Activated B cell treated with CpG ODN at 0.5 μM for 24 hours (primary cell): ENCODE data around the gene ZNF597. TPM values are rescaled to one million over a fixed set of nuclear protein-coding genes. Genes with fewer than 3 reads are reported as not detected.

Source experiments
- ATAC-seq: fragments of 200-7000 bp; cut with Tn5 transposase; one replicate; pipeline ENCODE4 v1.10.0; 2021; ENCODE audit warnings: low read depth, mild to moderate bottlenecking, moderate library complexity
- CTCF ChIA-PET: fragments of 350-600 bp; sonication (Branson Sonifier 250); formaldehyde crosslinking; loops from one replicate; lab custom pipeline; 2021; ENCODE audit warnings: antibody characterized with exemption; lab: Charles Lee
- POLR2A ChIA-PET: fragments of 350-600 bp; sonication (Branson Sonifier 250); formaldehyde crosslinking; loops from one replicate; lab custom pipeline; 2021; ENCODE audit warnings: antibody characterized with exemption; lab: Charles Lee
- DNase-seq: peaks from one replicate; pipeline ENCODE4 v3.0.0; 2022
- H3K27ac Mint-ChIP-seq: one replicate; pipeline ENCODE4 v1.8.0; 2020; ENCODE audit warnings: mixed read lengths
- H3K27me3 Mint-ChIP-seq: one replicate; pipeline ENCODE4 v1.8.0; 2021; ENCODE audit warnings: mixed read lengths
- H3K36me3 Mint-ChIP-seq: one replicate; pipeline ENCODE4 v1.8.0; 2021; ENCODE audit warnings: low read depth, mixed read lengths
- H3K4me1 Mint-ChIP-seq: one replicate; pipeline ENCODE4 v1.8.0; 2021; ENCODE audit warnings: mixed read lengths
- H3K4me3 Mint-ChIP-seq: one replicate; pipeline ENCODE4 v1.8.0; 2020; ENCODE audit warnings: mild to moderate bottlenecking, mixed read lengths
- H3K9me3 Mint-ChIP-seq: one replicate; pipeline ENCODE4 v1.8.0; 2020; ENCODE audit warnings: mixed read lengths
- CTCF ChIP-seq: fragments of 200-600 bp; IDR thresholded peaks from one replicate; pipeline ENCODE4 v1.8.0; 2022; ENCODE audit warnings: antibody characterized with exemption, mild to moderate bottlenecking
- intact Hi-C: fragments of 100-400 bp; cut with micrococcal nuclease; formaldehyde crosslinking; loops from one replicate; pipeline ENCODE4 v1.15.1; 2024
- total RNA-seq: library from RNA; stranded (reverse); gene quantifications from 2 replicates; pipeline ENCODE4 v1.2.3, GENCODE V29; 2022

ZNF597 gene
- total RNA-seq, 1 donor from 2014 or later, result 4.2 TPM

- H3K4me3 Mint-ChIP-seq, result no peak overlapping the region
These were observed 41.2 kb upstream of the ZNF597 start for GRCh38 chr16:3484318-3485096.

GRCh38 chr16:3482659-3483241 is 39.4 kb upstream of the ZNF597 start:
- ChIA-PET CTCF (no interaction called here), POLR2A (no interaction called here)
- H3K36me3 Mint-ChIP-seq, result peaks cover 81% of the 10 kb centered on the region

More at GRCh38 chr16:3484318-3485096, 41.2 kb upstream of the ZNF597 start:
- Mint-ChIP-seq H3K27ac (no peak overlapping the region), H3K9me3 (no peaks in the 10 kb centered on the region), H3K4me1 (no peaks in the 10 kb centered on the region), H3K36me3 (peaks cover 70% of the 10 kb centered on the region), H3K27me3 (no peaks in the 10 kb centered on the region)
- no peak for ATAC-seq
- intact Hi-C loops, result no loop called here
- no peak for TF ChIP-seq CTCF
- ChIA-PET POLR2A (no interaction called here), CTCF (no interaction called here)
- DNase-seq, result no peak

GRCh38 chr16:3481696-3482658 is 38.7 kb upstream of the ZNF597 start:
- POLR2A ChIA-PET, result no interaction called here
- Mint-ChIP-seq H3K27ac (no peak overlapping the region), H3K4me1 (no peaks in the 10 kb centered on the region), H3K36me3 (peaks cover 77% of the 10 kb centered on the region), H3K27me3 (no peaks in the 10 kb centered on the region), H3K4me3 (no peak overlapping the region), H3K9me3 (no peaks in the 10 kb centered on the region)
- CTCF ChIA-PET, result no interaction called here
- intact Hi-C loops, result no loop called here
- no peak for TF ChIP-seq CTCF
- no peak for ATAC-seq
- no peak for DNase-seq

More at GRCh38 chr16:3482659-3483241, 39.4 kb upstream of the ZNF597 start:
- ATAC-seq (no peak), DNase-seq (no peak)
- no peaks in the 10 kb centered on the region for H3K9me3 Mint-ChIP-seq
- H3K27ac Mint-ChIP-seq, result no peak overlapping the region
- no peak for TF ChIP-seq CTCF
- H3K4me3 Mint-ChIP-seq, result no peak overlapping the region
- no peaks in the 10 kb centered on the region for H3K27me3 Mint-ChIP-seq
- H3K4me1 Mint-ChIP-seq, result no peaks in the 10 kb centered on the region
- intact Hi-C loops, result no loop called here

GRCh38 chr16:3480901-3481695 is 37.8 kb upstream of the ZNF597 start:
- intact Hi-C loops, result no loop called here
- no peak overlapping the region for H3K27ac Mint-ChIP-seq
- ATAC-seq, result no peak
- H3K27me3 Mint-ChIP-seq, result no peaks in the 10 kb centered on the region
- no peak overlapping the region for H3K4me3 Mint-ChIP-seq
- DNase-seq, result no peak
- peaks cover 74% of the 10 kb centered on the region for H3K36me3 Mint-ChIP-seq
- no peaks in the 10 kb centered on the region for H3K9me3 Mint-ChIP-seq
- TF ChIP-seq CTCF, result no peak
- CTCF ChIA-PET, result no interaction called here
- POLR2A ChIA-PET, result no interaction called here
- H3K4me1 Mint-ChIP-seq, result no peaks in the 10 kb centered on the region
